NCI-H524 (cell line): ENCODE measurements around the gene SOX10.
"Not testable (repeated sequence)": the region's sequence is repeated elsewhere in the genome, so short reads cannot be mapped to it uniquely, and the experiment has no call there.

ENCODE experiments used
- DNase-seq, 2 experiments: peaks; one replicate each; lab custom pipeline; 2025; lab: John Stamatoyannopoulos, UW

The SOX10 gene

DNA sequence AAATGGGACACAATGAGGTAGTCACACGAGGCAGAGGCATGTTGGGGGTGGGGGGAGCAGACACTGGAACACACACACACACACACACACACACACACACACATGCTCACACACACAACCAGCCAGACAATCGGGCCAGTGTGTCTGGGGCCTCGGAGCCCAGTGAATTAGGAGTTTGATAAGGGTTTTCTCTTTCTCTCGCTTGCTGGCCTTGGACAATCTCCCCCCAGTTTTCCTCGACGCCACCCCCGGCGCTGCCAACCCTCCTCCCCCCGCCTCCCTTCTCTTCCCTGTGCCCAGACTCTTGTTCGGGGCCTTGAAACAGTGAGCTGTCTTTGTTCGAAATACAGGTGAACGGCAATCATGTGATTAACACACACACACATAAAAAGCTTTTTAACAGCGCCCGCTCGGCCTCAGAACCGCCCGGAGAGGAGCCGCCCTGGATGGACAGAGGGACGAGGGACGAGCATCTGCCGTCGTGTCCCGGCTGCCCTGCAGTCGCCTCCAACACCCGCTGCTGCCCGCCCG is 1.5 kb upstream of the SOX10 start:
- DNase-seq: no peak

DNA sequence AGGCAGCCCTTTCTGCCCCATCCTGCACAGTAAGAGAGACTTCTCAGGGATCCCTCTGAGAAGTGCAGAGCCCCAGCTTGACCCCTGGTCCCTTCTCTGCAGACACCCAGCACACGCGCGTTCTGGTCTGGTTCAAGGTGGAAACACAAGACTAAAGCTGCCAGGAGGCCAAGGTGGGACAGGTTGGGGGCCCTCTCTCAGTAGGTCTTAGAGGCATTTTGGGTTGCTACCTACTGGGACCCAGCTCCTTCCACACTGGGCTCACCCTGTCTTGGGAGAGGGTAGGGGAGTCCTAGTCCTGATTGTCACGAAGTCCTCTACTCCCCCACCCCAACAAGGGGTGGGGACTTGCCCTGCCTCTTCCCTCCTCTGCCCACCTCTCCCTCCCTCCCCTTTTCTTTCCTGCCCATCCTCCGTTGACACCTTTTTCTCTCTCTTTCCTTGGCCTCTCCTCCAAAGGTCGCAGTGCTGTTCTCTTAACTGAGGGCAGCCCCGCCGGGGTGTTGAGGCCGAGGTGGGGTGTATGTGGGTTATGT is 763 bp upstream of the SOX10 start:
- no peak for DNase-seq

DNA sequence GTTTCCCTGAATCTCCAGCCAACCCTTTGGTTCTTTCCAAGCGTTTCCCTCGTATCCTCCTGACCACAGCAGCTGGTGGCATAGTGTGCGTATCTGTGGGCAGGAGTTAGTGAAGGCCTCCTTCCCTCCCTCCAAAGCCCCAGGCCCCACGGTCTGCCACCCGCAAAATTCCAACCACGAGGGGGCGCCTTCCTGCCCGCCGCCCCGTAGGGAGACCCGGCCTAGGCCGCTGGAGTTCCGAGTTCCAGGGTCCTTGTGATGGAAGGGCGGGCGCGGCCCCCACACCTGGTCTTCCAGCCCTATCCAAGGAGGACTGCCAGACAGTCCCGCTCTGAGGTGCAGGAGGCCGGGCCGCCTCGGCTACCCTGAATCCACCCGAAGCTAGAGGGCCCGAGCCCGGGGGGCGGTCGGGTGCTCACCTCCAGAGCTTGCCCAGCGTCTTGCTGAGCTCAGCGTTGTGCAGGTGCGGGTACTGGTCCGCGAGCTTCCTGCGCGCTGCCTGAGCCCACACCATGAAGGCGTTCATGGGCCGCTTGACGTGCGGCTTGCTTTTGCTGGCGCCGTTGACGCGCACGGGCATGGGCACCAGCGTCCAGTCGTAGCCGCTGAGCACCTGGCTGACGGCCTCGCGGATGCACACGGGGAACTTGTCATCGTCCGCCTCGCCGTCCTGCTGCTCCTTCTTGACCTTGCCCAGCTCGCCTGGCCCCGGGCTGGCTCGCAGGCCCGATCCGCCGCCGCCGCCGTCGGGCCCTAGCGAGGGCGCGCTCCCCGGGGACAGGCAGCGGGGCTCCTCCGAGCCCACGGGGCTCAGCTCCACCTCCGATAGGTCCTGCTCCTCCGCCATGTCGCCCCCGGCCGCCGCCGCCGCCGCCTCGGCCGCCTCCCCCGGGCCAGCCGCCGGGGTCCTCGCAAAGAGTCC is 1.2 kb downstream of the SOX10 start:
- no peak for DNase-seq

DNA sequence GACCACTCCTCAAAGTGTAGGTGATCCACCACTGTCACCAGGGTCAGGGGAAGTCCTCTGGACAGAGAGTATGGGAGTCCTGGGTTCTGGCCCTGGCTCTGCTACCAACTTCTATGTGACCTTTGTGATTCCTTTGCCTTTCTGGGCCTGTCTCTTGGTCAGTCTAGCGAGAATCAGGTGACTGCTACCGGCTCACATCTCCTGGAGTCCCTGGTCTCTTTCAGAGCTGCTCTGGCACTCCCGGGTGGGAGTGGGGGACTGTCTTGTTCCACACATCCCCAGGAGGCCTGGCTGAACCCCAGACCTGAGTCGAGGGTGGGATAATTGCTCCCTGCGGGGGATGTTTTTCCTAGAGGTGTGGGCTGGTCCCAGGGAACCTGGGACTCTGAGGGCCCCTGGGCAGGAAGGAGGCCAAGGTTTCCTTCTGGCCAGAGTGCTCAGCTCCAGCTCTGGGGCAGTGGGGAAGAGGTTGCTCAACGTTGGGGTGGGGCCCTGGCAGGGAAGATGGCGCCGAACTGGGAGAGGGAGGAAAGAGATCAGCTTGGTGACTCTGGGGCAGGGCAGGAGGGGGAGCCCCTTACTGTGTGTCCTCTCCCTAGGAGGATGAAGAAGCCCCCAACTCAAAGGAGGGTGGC is 2.1 kb downstream of the SOX10 start:
- no peak for DNase-seq

DNA sequence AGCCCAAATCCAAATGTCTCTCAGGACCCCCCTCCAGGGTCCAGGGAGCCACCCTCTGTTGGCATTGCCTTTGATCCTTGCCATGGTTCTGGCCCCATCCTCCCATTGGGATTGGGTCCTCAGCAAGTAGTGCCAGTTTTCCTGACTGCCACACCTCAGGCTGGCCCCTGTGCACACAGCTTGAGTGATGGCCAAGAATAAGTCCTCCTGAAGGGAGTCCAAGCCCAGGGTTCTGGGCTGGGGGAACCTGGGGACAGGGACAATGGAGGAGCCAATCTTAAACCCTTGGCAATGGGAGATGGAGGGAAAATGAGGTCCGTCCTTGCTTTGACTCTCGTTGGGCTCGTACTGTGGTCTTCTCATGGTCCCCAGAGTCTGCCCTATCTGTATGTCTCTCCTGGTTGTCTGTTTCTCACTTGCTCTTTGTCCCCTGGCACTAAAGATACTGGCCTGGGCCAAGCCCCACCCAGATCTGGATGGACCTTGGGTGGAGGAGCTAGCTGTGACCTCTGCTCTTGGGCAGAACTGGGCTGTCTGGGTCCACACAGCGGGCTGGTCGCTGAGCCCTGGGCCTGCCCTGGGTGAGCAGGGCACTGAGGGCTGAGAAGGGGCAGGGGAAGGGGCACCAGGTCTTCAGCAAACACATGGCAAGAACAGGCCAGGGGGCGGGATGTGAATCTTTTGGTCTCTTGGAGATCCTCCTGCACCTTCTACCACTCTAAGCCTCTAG is 2.9 kb downstream of the SOX10 start:
- no peak for DNase-seq

DNA sequence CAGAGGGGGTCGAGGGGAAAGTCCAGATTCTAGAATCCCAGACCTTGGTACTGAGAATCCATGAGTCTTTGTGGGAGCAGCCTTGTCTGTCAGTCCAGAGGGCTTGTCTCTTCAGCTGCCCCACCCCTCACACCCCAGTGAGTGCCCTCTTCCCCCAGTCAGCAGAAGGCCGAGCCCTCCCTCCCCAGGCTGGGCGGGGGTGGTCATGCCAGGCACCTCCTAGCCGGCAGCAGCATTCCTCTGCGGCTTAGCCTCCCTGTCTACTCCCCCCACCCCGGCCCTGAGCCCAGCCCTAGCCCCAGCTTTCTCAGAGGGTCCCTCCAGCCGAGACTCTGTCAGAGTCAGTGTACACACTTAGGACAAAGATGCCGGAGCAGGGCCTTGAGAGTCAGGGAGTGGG is 4.6 kb downstream of the SOX10 start:
- DNase-seq: no peak

DNA sequence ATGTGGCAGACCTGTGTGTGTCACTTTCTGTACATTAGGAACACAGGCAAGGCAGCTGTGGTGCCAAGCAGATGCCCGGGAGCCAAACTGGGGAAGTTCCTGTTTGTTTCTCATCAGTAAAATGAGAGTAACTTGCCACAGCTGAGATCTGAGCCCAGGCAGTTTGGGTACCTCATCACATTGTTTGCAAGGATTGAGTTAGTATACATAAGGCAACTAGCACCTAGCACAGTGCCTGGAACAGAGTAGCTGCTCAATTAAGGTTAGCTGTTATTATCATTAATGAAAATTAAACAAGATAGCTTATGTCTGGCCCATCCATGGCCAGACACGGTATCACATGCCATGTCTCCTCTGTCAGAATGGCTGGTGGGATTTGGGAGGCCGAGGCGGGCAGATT is 7.8 kb downstream of the SOX10 start:
- no peak for DNase-seq

DNA sequence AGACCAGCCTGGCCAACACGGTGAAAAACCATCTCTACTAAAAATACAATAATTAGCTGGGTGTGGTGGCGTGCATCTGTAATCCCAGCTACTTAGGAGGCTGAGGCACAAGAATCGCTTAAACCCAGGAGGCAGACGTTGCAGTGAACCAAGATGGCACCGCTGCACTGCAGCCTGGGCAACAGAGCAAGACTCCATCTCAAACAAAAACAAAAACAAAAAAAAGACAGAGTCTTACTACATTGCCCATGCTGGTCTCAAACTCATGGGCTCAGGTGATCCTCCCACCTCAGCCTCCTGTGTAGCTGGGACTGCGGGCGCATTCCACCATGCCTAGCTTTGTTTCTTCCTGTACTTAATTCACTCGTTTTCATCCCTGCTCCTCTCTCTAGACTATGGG is 8.3 kb downstream of the SOX10 start:
- not testable (repeated sequence) for DNase-seq

DNA sequence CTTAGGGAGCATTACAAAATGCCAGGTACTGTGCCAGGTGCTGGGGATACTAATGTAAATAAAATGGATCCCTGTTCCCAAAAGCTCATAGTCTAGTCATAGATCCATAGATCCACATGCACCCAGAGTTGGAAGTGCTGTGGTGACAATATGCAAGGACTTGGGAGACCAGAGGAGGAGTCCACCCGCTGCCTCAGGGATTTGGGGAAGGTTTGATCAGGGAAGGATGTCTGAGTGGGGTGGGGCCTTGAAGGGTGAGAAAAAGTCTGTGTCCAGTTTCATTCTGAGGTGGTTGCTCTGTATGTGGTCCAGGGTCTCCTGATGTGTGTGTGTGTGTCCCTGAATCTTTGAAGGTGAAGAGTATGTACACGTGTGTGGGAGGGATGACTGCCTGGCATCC is 9.2 kb downstream of the SOX10 start:
- DNase-seq: no peak

DNA sequence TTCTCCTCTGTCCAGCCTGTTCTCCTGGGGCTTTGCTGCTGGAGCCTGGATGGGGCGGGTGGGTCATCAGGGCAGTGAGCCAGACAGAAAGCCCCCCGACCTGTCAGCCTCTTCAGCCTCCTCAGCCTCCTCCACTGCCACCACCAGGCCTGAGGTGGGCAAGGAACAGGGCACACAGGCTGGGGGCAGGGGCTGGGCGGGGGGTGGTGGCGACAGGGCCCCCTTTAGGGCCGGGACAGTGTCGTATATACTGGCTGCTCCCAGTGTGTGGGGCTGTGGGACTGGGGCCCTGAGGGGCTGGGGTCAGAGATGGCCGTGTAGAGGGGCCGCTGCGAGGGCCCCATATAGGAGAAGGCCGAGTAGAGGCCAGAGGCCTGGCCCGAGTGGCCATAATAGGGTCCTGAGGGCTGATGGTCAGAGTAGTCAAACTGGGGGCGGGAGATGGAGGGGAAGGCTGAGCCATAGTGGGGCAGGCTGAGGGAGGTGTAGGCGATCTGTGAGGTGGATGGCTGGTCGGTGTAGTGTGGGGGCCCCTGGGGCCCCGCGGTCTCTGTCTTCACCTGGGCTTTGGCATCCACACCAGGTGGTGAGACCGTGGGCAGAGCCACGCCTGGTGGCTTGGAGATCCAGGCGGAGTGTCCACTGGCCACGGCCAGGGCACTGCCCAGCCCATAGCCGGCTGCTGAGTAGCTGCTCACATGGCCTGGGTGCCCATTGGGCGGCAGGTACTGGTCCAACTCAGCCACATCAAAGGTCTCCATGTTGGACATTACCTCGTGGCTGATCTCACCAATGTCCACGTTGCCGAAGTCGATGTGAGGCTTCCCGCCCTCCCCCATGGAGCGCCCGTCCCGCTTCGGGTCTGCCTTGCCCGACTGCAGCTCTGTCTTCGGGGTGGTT is 10.8 kb downstream of the SOX10 start:
- DNase-seq: no peak

DNA sequence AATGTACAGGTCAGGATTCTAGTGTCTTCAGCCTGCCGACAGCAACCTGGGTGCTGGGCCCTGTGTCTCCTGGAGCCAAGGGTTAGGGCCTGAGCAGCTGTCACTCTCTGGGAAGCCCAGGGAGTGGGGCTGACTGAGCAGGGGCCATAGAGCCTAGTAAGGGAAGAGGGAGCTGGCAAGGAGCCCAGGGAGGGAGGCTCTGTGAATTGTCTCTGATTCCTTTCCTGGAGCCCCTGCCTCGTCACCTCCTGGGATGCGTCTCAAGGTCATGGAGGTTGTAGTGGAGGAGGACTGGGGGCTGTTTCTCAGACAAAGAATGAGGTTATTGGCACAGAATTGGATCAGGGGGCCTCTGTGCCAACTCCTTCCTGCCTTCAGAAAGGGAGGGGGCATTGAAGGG is 11.8 kb downstream of the SOX10 start:
- peak; percentile 53 to 62 for DNase-seq

DNA sequence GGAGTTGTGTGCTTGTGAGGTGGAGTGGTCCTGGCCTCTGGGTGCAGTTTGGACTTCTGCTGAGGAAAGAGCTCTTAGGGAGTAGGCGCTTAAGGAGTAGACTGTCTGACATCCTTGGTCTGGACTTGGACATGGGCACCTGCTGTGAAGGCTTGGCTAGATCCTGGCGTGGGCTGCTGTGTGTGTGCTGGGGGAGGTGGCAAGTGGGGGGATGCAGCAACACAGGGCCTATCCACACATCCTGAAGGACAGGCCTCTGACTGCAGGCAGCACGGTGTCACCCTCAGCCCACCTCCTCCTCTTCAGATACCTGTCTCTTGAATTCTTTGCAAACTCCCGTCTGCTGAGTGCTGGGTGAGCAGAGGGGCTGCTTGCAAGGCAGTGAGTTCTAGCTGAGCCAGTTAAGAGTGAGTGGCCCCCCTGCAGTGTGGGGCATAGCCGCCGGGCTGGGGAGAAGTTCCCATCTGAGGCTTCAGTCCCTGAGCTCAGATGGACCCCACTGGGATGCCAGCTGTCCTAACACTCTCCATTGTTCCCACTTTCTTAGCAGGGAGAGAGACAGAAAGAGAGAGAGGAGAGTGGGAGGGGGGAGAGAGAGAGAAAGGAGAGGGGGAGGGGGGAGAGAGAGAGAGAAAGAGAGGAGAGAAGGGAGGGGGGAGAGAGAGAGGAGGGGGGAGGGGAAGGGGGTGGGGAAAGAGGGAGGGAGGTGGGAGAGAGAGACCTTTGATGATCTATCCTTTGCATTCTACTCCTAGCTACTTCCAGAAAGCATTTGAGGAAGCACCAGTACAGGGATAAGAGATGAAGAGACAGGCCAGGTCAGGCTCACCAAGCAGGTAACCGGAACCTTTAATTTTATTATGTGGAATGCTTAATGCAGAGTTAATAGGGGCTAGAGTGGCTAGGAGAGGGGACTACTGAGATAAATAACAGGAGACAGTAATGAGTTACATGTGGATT is 12.6 kb downstream of the SOX10 start:
- DNase-seq: peak; percentile 49 to 59

DNA sequence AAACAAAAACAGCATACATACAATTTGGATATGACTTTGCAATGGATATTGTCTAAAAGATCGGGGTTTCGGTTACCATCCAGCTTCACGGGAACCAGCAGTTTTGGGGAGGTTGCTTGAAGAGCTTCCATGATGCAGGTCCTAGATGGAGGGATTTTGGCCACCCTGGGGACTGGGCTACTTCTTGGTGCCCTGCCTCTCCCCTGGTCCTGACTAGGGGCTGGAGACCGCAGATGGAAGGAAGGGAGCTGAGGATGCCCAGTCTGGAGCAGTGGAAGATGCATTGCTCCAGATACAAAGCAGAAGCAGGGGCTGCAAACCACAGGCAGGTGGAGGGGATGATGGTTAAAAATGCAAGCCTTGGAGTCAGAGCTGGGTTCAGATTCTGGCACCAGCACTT is 13.5 kb downstream of the SOX10 start:
- no peak for DNase-seq

DNA sequence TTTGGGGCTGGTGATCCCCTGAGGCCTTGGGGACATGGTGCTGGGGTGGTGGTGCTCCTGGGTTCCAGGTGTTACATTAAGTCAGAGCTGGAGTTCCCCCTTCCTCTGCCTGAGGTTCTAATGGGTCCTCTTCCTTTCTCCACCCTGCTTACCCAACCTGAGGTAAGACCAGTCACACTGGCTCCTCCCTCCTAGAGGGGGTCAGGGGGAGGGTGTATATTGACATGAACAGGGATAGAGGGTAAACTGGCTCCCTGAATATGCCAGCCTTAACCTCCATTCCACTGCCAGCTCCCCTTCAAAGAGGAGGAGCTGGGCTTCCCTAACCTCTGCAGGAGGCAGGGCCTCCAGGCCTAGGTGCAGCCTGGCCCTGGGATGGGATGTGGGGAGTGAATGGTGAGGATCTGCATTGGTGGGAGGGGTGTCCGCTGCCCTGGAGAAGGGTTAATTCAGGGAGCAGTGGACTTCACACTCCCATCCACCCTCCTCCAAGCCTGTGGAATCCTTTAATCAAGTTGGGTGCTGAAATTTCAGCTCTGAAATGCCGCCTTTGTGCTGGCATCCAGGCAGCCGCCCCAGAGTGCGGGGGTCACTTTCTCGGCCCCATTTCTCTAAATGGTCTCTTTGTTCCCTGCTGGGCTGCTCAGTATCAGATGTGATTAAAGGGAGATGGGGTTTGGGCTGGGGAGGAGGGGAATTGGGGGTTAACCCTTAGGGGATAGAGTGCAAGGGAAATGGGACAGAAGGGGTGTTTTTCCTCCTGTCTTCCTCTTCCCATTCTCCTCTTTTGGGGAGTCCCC is 15.7 kb downstream of the SOX10 start:
- DNase-seq: no peak

DNA sequence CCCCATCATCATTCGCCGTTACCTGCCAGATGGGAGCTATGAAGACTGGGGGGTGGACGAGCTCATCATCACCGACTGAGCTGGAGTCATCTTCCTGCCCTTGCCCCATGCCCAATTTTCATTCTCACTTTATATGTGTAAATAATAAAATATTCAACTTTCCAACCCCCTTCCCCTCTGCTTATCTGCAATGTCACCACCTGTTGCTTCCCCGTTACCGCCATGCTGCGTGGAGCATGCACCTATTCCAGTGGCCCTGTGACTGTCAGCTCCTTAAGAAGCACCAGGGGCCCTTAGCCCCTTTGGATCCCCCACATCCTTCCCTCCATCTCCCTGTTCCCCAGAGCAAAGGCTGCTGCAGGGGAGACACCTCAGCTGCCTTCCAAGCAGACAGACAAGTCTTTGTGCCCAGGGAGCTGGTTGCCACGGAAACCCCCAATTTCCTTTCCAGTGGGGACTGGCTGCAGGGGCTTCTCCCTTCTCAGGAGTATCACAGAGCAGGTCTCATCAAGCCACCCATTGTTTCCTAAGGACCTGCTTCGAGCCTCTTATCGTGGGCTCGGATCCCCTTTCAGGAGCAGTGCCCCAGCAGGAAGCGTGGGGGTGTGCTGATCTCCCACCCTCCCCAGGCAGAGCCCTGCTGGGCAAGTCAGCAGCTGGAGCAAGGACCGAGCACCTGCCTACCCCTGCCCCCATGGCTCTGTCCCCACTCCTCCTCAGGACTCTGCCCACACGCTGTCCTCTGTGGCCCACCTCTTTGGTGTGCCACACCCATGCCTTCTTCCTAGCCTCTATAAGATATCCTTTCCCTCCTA is 16.5 kb downstream of the SOX10 start:
- DNase-seq: no peak

DNA sequence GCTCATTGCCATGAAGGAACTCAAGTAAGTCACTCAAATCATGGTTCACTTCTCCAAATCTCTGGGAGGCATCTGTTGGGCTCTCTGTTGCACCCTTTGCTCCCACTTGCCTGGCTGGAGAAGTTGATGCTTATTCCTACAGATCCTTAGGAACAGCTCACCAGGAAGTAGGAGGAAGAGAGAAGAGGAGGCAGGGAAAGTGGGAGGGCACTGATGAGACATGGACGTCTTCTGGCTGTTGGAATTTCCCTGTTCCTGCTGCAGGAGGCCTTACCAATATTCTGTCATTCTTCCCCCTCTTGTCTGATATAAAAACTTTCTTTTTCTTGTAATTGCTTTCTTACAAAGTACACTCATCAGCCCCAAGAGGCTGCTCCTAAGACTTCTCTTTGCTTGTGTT is 17.2 kb downstream of the SOX10 start:
- no peak for DNase-seq

DNA sequence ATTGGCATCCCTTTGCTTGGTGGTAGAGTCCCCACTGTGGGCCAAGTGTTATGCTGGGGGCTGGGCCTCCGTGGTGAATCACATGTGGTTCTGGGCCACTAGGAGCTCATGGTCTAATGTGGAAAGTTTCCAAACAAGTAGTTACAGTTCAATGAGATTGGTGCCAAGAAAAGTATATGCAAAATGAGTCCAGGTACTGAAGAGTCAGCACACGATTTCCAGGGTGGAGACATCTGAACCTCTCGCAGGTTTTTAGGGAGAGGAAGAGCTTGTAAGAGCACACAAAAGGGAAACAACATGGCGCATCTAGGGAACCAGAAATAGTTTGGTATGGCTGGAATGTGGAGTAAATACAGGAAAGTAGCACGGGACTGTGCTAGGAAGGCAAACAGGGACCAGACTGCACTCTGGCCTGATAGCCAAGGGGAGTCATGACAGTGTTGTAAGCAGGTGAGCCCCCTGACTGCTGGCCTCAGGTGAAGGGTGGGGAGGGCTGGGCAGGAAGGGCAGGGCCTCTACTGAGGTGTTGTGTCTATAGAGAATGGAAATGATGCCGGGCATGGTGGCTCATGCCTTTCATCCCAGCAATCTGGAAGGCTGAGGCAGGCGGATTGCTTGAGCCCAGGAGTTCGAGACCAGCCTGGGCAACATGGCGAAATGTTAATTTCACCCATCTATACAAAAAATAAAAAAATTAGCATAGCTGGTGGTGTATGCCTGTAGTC is 18.3 kb downstream of the SOX10 start:
- no peak for DNase-seq

DNA sequence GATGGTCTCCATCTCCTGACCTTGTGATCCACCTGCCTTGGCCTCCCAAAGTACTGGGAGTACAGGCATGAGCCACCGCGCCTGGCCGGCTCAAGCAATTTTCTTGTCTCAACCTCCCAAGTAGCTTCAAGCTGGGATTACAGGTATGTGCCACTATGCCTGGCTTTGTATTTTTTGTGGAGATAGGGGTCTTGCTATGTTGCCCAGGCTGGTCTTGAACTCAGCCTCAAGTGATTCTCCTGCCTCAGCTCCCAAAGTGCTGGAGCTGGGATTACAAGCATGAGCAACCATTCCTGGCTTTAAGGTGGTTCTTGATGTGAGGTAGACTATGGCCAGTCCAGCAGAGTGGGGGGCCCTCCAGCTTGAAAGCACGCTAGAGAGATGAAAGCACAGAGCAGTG is 23.3 kb downstream of the SOX10 start:
- DNase-seq: no peak
